Smooth muscle cell (in vitro differentiated cells): Measurements from ENCODE around the gene TLR8. TPM values are rescaled to one million over a fixed set of nuclear protein-coding genes. Genes with fewer than 3 reads are reported as not detected.
A peak's percentile ranks its signal among the peaks of the same experiment; 100 is the strongest.

Source experiments
- DNase-seq: peaks from one replicate; lab custom pipeline; 2025; ENCODE audit not compliant: unreplicated experiment; lab: John Stamatoyannopoulos, UW
- H2AFZ ChIP-seq: fragments of 200-600 bp; sonication (generic); 2 replicates; pipeline ENCODE4 v1.6.0; 2016; ENCODE audit warnings: antibody characterized with exemption, low read depth, mild to moderate bottlenecking
- H3F3A ChIP-seq: fragments of 200-600 bp; sonication (generic); 2 replicates; pipeline ENCODE4 v1.6.0; 2017; ENCODE audit warnings: antibody characterized with exemption, low read depth
- H3K27ac ChIP-seq: fragments of 200-600 bp; sonication (generic); 2 replicates; pipeline ENCODE4 v1.5.1; 2016; ENCODE audit warnings: low read depth, mild to moderate bottlenecking
- H3K27me3 ChIP-seq: fragments of 200-600 bp; sonication (generic); 2 replicates; pipeline ENCODE4 v1.6.1; 2016; ENCODE audit warnings: low read depth, mild to moderate bottlenecking
- H3K36me3 ChIP-seq: fragments of 200-600 bp; sonication (generic); 2 replicates; pipeline ENCODE4 v1.5.1; 2016; ENCODE audit warnings: low read depth
- H3K4me1 ChIP-seq: fragments of 200-600 bp; sonication (generic); 2 replicates; pipeline ENCODE4 v1.5.1; 2016; ENCODE audit warnings: low read depth
- H3K4me2 ChIP-seq: fragments of 200-600 bp; sonication (generic); 2 replicates; pipeline ENCODE4 v1.6.0; 2016; ENCODE audit warnings: mild to moderate bottlenecking
- H3K4me3 ChIP-seq: fragments of 200-600 bp; sonication (generic); 2 replicates; pipeline ENCODE4 v1.5.1; 2016; ENCODE audit warnings: mild to moderate bottlenecking
- H3K79me2 ChIP-seq: fragments of 200-600 bp; sonication (generic); 2 replicates; pipeline ENCODE4 v1.6.0; 2016; ENCODE audit warnings: low read depth, mild to moderate bottlenecking
- H3K9ac ChIP-seq: fragments of 200-600 bp; sonication (generic); 2 replicates; pipeline ENCODE4 v1.6.0; 2016; ENCODE audit warnings: low read depth
- H3K9me3 ChIP-seq: fragments of 200-600 bp; sonication (generic); replicated peaks from 2 replicates; pipeline ENCODE4 v1.5.1; 2016; ENCODE audit warnings: low read depth
- H4K20me1 ChIP-seq: fragments of 200-600 bp; sonication (generic); 2 replicates; pipeline ENCODE4 v1.6.0; 2016; ENCODE audit warnings: low read depth
- CTCF ChIP-seq: fragments of 200-600 bp; sonication (generic); IDR thresholded peaks from 2 replicates; pipeline ENCODE4 v1.5.1; 2017; ENCODE audit warnings: borderline replicate concordance, mild to moderate bottlenecking, antibody characterized with exemption; ENCODE audit not compliant: insufficient read depth, poor library complexity, severe bottlenecking
- WGBS: methylation state at CpG from one replicate; pipeline ENCODE4 v1.1.7; 2016; ENCODE audit warnings: low lambda C conversion rate; 5-methylcytosine and 5-hydroxymethylcytosine counted together
- polyA plus RNA-seq: library from polyadenylated mRNA; unstranded; fragments of >200 nt; fragmentation: Nextera tagmentation; extraction: Ambion mirVana; gene quantifications from 2 replicates; pipeline ENCODE4 v1.2.1, GENCODE V29; 2016
- total RNA-seq: library from RNA; depleted of rRNA; stranded (reverse); fragments of >200 nt; gene quantifications from 2 replicates; pipeline ENCODE4 v1.2.3, GENCODE V29; 2014

The TLR8 gene
- total RNA-seq (not detected in 2 replicates), polyA plus RNA-seq (not detected in 2 replicates)

DNA sequence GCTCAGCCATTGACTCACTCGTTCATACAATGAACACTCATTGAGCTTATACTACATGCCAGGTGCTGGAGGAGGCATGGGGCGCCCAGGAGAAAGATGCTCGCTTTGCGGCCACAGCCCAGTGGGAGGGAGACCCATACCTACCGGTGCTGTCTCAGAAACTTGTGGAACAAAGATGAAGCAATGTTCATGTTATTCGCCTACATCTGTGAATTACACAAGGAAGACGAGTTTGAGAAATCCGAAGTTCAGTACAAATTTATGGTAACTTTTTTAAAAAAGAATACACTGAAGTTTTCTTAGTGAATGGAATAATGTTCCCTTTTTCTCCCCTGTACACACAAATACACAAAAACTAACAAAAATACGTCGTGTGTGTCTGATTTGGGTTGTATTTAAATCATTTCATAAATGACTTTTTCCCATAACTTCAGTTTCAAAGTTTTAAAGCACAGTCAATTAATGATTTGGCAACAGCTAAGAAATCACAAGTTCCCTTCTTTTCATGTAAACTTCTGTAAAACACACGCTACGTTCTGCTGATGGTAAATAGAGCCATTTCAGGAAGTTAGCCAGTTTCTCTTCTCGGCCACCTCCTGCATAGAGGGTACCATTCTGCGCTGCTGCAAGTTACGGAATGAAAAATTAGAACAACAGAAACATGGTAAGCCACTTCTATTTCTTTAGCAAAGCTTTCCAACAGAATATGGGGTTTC is at the start of gene TLR8:
Gene TLR8 (plus strand): TSS at position 575 of the 716 bp plus-strand sequence. CDS start 87 bp downstream, at position 662.
- H3K79me2 ChIP-seq = no peaks in the 10 kb centered on the region
- H3K36me3 ChIP-seq = no peaks in the 10 kb centered on the region
- no peaks in the 10 kb centered on the region for H3K27me3 ChIP-seq
- H3K4me1 ChIP-seq = no peaks in the 10 kb centered on the region
- 84% methylated on average over 15 of the region's 15 CpGs for WGBS
- no peak within 1 kb of the TSS for H3K4me2 ChIP-seq
- no peak for TF ChIP-seq CTCF
- no peak for DNase-seq
- H3K9me3 ChIP-seq = no peaks in the 10 kb centered on the region
- no peaks in the 10 kb centered on the region for H4K20me1 ChIP-seq
- H3F3A ChIP-seq = no peaks in the 10 kb centered on the region
- no peak within 1 kb of the TSS for H3K9ac ChIP-seq
- no peak within 1 kb of the TSS for H3K27ac ChIP-seq
- no peak within 1 kb of the TSS for H3K4me3 ChIP-seq
- H2AFZ ChIP-seq = no peak within 1 kb of the TSS

- no peak overlapping the region for H2AFZ ChIP-seq
- no peak for DNase-seq
- no peaks in the 10 kb centered on the region for H3K27me3 ChIP-seq
- H3K9ac ChIP-seq = no peak overlapping the region
- no peaks in the 10 kb centered on the region for H3K4me1 ChIP-seq
- H3K79me2 ChIP-seq = no peaks in the 10 kb centered on the region
- no peak overlapping the region for H3K4me3 ChIP-seq
- no peaks in the 10 kb centered on the region for H3F3A ChIP-seq
- no peak for TF ChIP-seq CTCF
- WGBS = 66% methylated on average over 7 of the region's 7 CpGs
- H3K27ac ChIP-seq = no peak overlapping the region
- no peaks in the 10 kb centered on the region for H4K20me1 ChIP-seq
- H3K36me3 ChIP-seq = no peaks in the 10 kb centered on the region
- no peaks in the 10 kb centered on the region for H3K9me3 ChIP-seq
- no peak overlapping the region for H3K4me2 ChIP-seq
These were observed 41.1 kb upstream of the TLR8 start for GRCh38 chrX:12865359-12865758.

DNA sequence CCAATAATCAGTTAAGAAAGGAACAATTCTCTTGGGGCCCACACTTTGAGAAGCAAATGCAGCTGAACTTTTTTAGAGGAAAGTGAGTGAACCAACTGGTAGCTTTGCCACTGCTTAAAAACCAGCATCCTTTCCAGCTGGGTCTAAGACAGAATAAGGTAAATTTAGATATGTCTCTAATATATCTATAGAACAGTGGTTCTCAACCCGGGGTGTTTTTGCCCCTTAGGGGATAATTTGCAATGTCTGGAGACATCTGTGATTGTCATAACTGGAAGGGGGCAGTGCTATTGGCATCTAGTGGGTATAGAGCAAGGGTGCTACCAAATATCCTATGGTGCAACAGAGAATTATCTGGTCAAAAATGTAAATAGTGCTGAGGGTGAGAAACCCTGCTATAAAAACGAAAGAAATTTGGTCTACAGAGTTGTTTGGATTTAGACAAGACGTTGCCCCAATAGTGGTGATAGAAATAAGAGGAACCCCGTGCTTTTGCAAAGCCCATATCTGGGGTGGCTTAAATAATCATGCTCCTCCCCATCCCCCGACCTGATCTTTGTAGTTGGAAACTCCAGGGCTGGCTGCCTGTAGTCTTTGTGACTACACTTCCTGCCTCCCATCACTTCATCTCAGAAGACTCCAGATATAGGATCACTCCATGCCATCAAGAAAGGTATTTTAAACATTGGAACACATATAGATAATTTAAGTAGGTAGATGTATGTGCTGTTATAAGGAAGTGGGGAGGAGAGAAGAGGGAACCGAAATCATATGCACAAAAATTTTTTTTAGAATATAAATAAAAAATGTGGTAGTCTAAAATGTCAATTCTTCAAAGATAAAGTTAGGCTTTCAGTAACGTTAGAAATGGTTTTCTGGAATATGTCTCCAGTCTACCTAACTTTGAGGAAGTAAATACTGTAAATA is 39.7 kb upstream of the TLR8 start, which contains the start of gene TLR7:
Gene TLR7 (plus strand): TSS at position 622 of the 927 bp plus-strand sequence. CDS start 507 bp downstream, outside the sequence.
- H3K9me3 ChIP-seq = no peaks in the 10 kb centered on the region
- 59% methylated on average over 7 of the region's 7 CpGs for WGBS
- H4K20me1 ChIP-seq = no peaks in the 10 kb centered on the region
- no peak within 1 kb of the TSS for H3K4me3 ChIP-seq
- no peaks in the 10 kb centered on the region for H3K79me2 ChIP-seq
- no peak for DNase-seq
- H3K27ac ChIP-seq = no peak within 1 kb of the TSS
- TF ChIP-seq CTCF = no peak
- H3K36me3 ChIP-seq = no peaks in the 10 kb centered on the region
- peak within 1 kb of the TSS; percentile 37 for H2AFZ ChIP-seq
- H3K27me3 ChIP-seq = no peaks in the 10 kb centered on the region
- no peak within 1 kb of the TSS for H3K9ac ChIP-seq
- no peaks in the 10 kb centered on the region for H3F3A ChIP-seq
- no peaks in the 10 kb centered on the region for H3K4me1 ChIP-seq
- H3K4me2 ChIP-seq = no peak within 1 kb of the TSS
